Esophagus muscularis mucosa (tissue), 4 donors: ENCODE results near the gene CES3. TPM values are rescaled to one million over a fixed set of nuclear protein-coding genes. Genes with fewer than 3 reads are reported as not detected.

Source experiments
- DNase-seq: peaks from one replicate; pipeline ENCODE4 v3.0.0-alpha.2; 2017; ENCODE audit errors: extremely low spot score
- H3K27ac ChIP-seq, 4 donors: fragments of 200-600 bp; sonication (generic); replicated peaks in 1 of 4; 1 replicate in 3 of 4; 2 replicates in 1 of 4; pipeline ENCODE4 v1.5.1; 2016 to 2019; ENCODE audit warnings: mild to moderate bottlenecking in 1 of 4
- H3K27me3 ChIP-seq, 4 donors: fragments of 200-600 bp; sonication (generic); one replicate each; pipeline versions ENCODE4 v1.5.1 to v1.6.0; 2016 to 2019
- H3K36me3 ChIP-seq, 4 donors: fragments of 200-600 bp; sonication (generic); one replicate each; pipeline ENCODE4 v1.5.1; 2016 to 2019
- H3K4me1 ChIP-seq, 4 donors: fragments of 200-600 bp; sonication (generic); one replicate each; pipeline ENCODE4 v1.5.1; 2016 to 2019
- H3K4me3 ChIP-seq, 4 donors: fragments of 200-600 bp; sonication (generic); 1 replicate in 2 of 4; 2 replicates in 2 of 4; pipeline ENCODE4 v1.5.1; 2016 to 2019; ENCODE audit warnings: mild to moderate bottlenecking in 4 of 4, moderate library complexity in 1 of 4
- H3K9me3 ChIP-seq, 4 donors: fragments of 200-600 bp; sonication (generic); 1 replicate in 3 of 4; 2 replicates in 1 of 4; pipeline ENCODE4 v1.5.1; 2016 to 2019
- CTCF ChIP-seq, 3 experiments: fragments of 200-600 bp in 2 of 3; fragments of 450-650 bp in 1 of 3; sonication (generic) in 2 of 3; IDR thresholded peaks; one replicate each; pipeline ENCODE4 v1.5.1; 2017 to 2019; ENCODE audit warnings: antibody characterized with exemption in 3 of 3, mild to moderate bottlenecking in 2 of 3, moderate library complexity in 1 of 3
- EP300 ChIP-seq: sonication (generic); formaldehyde crosslinking; IDR thresholded peaks from one replicate; pipeline ENCODE4 v1.6.1; 2017; ENCODE audit warnings: antibody characterized with exemption
- POLR2A ChIP-seq: fragments of 450-650 bp; IDR thresholded peaks from one replicate; pipeline ENCODE4 v1.6.1; 2017; ENCODE audit warnings: antibody characterized with exemption, moderate library complexity, mild to moderate bottlenecking, low read depth
- POLR2AphosphoS5 ChIP-seq, 2 donors: sonication (generic); formaldehyde crosslinking; IDR thresholded peaks; one replicate each; pipeline ENCODE4 v1.6.1; 2017; ENCODE audit warnings: antibody characterized with exemption in 2 of 2
- WGBS: methylation state at CpG from one replicate; pipeline ENCODE4 v1.1.5; 2018; 5-methylcytosine and 5-hydroxymethylcytosine counted together
- intact Hi-C: fragments of 100-400 bp; cut with DNase I; formaldehyde crosslinking; loops from one replicate; pipeline ENCODE4 v1.15.1; 2023
- total RNA-seq, 4 donors: library from RNA; depleted of rRNA; stranded (reverse); fragments of >200 nt; gene quantifications; one replicate each; pipeline versions ENCODE4 v1.1.0 to v1.2.1, GENCODE V29; 2016

CES3 gene
- total RNA-seq, 4 donors from 2014 or later: 0.23 to 0.42 (median 0.33) TPM; not detected in 1

GRCh38 chr16:67013233-67013822, 52.3 kb downstream of the CES3 start:
- no peaks in the 10 kb centered on the region for H3K36me3 ChIP-seq
- DNase-seq: no peak
- H3K27me3 ChIP-seq: no peaks in the 10 kb centered on the region
- TF ChIP-seq EP300 (no peak), POLR2AphosphoS5 (IDR thresholded peaks at IDR 0.05) (no peak), POLR2A (no peak), CTCF (IDR thresholded peaks at IDR 0.05) (no peak)
- whole genome bisulfite sequencing: 25% methylated on average over 4 of the region's 21 CpGs
- H3K4me1 ChIP-seq: peaks cover 15 to 25% (median 20%) of the 10 kb centered on the region in 4 donors
- H3K9me3 ChIP-seq: no peaks in the 10 kb centered on the region
- intact Hi-C loops: no loop called here
- H3K4me3 ChIP-seq: peak overlapping the region; percentile 59 to 72 (median 66)
- H3K27ac ChIP-seq: peak overlapping the region; percentile 63 to 77 (median 66)

- intact Hi-C loops: no loop called here
- peak overlapping the region; percentile 63 to 77 (median 66) for H3K27ac ChIP-seq
- no peaks in the 10 kb centered on the region for H3K27me3 ChIP-seq
- peak; percentile 46 to 51 for TF ChIP-seq POLR2AphosphoS5 (IDR thresholded peaks at IDR 0.05)
- no peak for TF ChIP-seq POLR2A
- peak; percentile 6 to 36 (median 22) for TF ChIP-seq CTCF (IDR thresholded peaks at IDR 0.05)
- no peaks in the 10 kb centered on the region for H3K9me3 ChIP-seq
- peaks cover 15 to 25% (median 20%) of the 10 kb centered on the region in 4 donors for H3K4me1 ChIP-seq
- H3K4me3 ChIP-seq: peak overlapping the region; percentile 59 to 72 (median 66)
- 17% methylated on average over 4 of the region's 70 CpGs for WGBS
- H3K36me3 ChIP-seq: no peaks in the 10 kb centered on the region
- DNase-seq: no peak
Observed at GRCh38 chr16:67013823-67014633, 53.0 kb downstream of the CES3 start.

GRCh38 chr16:67014634-67015312, 53.7 kb downstream of the CES3 start:
- H3K4me1 ChIP-seq: peaks cover 15 to 25% (median 20%) of the 10 kb centered on the region in 4 donors
- H3K4me3 ChIP-seq: peak overlapping the region; percentile 59 to 72 (median 66)
- DNase-seq: no peak
- H3K27me3 ChIP-seq: no peaks in the 10 kb centered on the region
- intact Hi-C loops: loop anchor here (5.0 kb wide), 1 partner anchor 143 kb away; the partner anchor contains the start of genes FBXL8 and TRADD
- WGBS: 67% methylated on average over 6 of the region's 6 CpGs
- peak overlapping the region; percentile 63 to 77 (median 66) for H3K27ac ChIP-seq
- H3K36me3 ChIP-seq: no peaks in the 10 kb centered on the region
- no peak for TF ChIP-seq POLR2AphosphoS5 (IDR thresholded peaks at IDR 0.05)
- no peak for TF ChIP-seq POLR2A
- no peak for TF ChIP-seq EP300
- no peak for TF ChIP-seq CTCF (IDR thresholded peaks at IDR 0.05)
- no peaks in the 10 kb centered on the region for H3K9me3 ChIP-seq

- intact Hi-C loops: loop anchor here (5.0 kb wide), 1 partner anchor 142 kb away; the partner anchor contains the start of genes FBXL8 and TRADD
- peaks cover 15 to 25% (median 20%) of the 10 kb centered on the region in 4 donors for H3K4me1 ChIP-seq
- TF ChIP-seq POLR2A: no peak
- TF ChIP-seq POLR2AphosphoS5 (IDR thresholded peaks at IDR 0.05): no peak
- no peak for TF ChIP-seq EP300
- no peak for TF ChIP-seq CTCF (IDR thresholded peaks at IDR 0.05)
- no peaks in the 10 kb centered on the region for H3K9me3 ChIP-seq
- DNase-seq: no peak
- H3K27me3 ChIP-seq: no peaks in the 10 kb centered on the region
- 98% methylated on average over 9 of the region's 9 CpGs for WGBS
- H3K27ac ChIP-seq: no peak overlapping the region
- no peaks in the 10 kb centered on the region for H3K36me3 ChIP-seq
- no peak overlapping the region for H3K4me3 ChIP-seq
Observed at GRCh38 chr16:67015313-67015731, 54.3 kb downstream of the CES3 start.
